ENCODE data around the gene GSTM5. TPM values are rescaled to one million over a fixed set of nuclear protein-coding genes. Genes with fewer than 3 reads are reported as not detected.

Gene GSTM5
- total and polyA plus RNA-seq, 2 of the 8 experiments (the other 6 are each of a cell fraction or from before 2014, with no cell fraction given): 0.24 to 0.89 TPM

DNA sequence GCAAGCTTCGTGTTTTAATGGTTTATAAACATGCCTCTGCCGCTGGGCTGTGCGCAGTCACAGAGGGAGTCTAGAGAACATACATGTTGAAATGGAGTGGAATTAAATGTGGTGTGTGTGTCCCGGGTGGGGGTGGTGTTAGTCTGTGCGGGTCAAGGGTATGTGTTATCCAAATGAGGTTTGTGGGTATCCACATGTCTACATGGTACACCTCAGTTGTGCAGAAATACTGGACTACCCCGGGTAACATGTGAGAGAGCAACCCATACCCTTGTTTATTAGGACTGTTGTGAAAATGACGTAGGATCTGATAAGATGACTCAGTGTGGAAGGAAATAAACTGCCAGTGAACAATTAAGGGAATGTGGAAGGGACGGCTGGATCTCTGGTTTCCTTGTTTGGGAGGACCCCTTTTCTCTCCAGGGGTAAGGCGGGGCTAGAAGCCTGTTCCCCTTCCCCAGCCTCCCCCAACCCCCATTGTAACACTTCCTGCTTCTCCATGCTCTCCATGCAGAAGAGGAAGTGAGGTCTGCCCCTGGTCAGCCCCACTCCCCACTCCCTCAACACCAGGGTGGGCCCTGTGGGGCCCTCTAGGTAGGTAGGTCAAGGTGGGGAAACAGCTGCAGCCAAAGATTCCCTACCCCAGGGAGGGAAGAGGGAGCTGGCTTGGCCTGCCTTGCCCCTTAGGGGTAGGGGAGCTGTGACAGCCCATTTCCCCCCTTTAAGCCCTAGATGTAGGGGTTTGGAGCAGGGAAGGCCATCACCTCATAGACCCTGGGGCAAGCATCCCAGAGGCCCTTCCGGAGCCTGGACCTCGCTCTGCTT, 51.0 kb downstream of the GSTM5 start:
- TF ChIP-seq FOSL1 (IDR thresholded peaks at IDR 0.05; ENCODE audit: insufficient read depth, low read depth, low read length): no peak
- no peak for TF ChIP-seq BCL11A (IDR thresholded peaks at IDR 0.05; ENCODE audit: low read depth in 2 of 2, low read length in 2 of 2)
- no peak for TF ChIP-seq SRF (IDR thresholded peaks at IDR 0.05; ENCODE audit: low read depth, low read length)
- no peak for TF ChIP-seq CTBP2 (IDR thresholded peaks at IDR 0.05; ENCODE audit: borderline replicate concordance, insufficient read depth, insufficient read length, low read length)
- no peak for TF ChIP-seq RBBP5 (IDR thresholded peaks at IDR 0.05; ENCODE audit: borderline replicate concordance, low read depth, low read length)
- no peak for TF ChIP-seq NANOG (IDR thresholded peaks at IDR 0.05; ENCODE audit: insufficient read depth, low read depth, low read length, poor library complexity, severe bottlenecking)
- TF ChIP-seq CBX8 (IDR thresholded peaks at IDR 0.05; ENCODE audit: borderline replicate concordance, low read depth, low read length): no peak
- no peak for TF ChIP-seq SP2 (IDR thresholded peaks at IDR 0.05; ENCODE audit: low read length)
- TF ChIP-seq EGR1 (IDR thresholded peaks at IDR 0.05; ENCODE audit: borderline replicate concordance, low read depth, low read length): no peak
- no peak for TF ChIP-seq MAX (IDR thresholded peaks at IDR 0.05)
- TF ChIP-seq BACH1 (IDR thresholded peaks at IDR 0.05; ENCODE audit: low read length): no peak
- Histone ChIP-seq H3K79me2 (ENCODE audit: control insufficient read depth in 1 of 2, insufficient read depth in 2 of 2, low read length in 2 of 2) (no peaks in the 10 kb centered on the region), H3K4me2 (ENCODE audit: insufficient read depth in 1 of 2, low read depth in 2 of 2, low read length in 2 of 2) (no peak overlapping the region), H2BK120ac (replicated peaks; ENCODE audit: low read depth, low read length) (no peak overlapping the region), H3K14ac (ENCODE audit: insufficient read length) (no peak overlapping the region), H2AK5ac (ENCODE audit: low read depth, low read length) (no peak overlapping the region), H3K56ac (replicated peaks; ENCODE audit: insufficient read length, low read depth, low read length) (no peak overlapping the region), H2BK20ac (ENCODE audit: low read length) (no peak overlapping the region), H4K91ac (replicated peaks; ENCODE audit: insufficient read length, low read length) (no peak overlapping the region), H2AFZ (ENCODE audit: low read length) (no peak overlapping the region), H4K20me1 (replicated peaks in 1 of 2; ENCODE audit: control insufficient read depth in 1 of 2, insufficient read depth in 2 of 2, low read length in 2 of 2) (no peaks in the 10 kb centered on the region), H3K36me3 (ENCODE audit: control insufficient read depth in 2 of 4, insufficient read depth in 4 of 4, low read length in 3 of 4) (no peaks in the 10 kb centered on the region), H4K5ac (ENCODE audit: insufficient read length, low read depth, low read length) (no peak overlapping the region), H3K79me1 (ENCODE audit: low read depth, low read length) (no peaks in the 10 kb centered on the region), H3K27me3 (replicated peaks in 1 of 4; ENCODE audit: control insufficient read depth in 3 of 4, extremely low read depth in 1 of 4, insufficient read depth in 3 of 4, low read length in 3 of 4) (no peaks in the 10 kb centered on the region), H3K27ac (ENCODE audit: low read depth, low read length) (no peak overlapping the region), H3K23ac (ENCODE audit: insufficient read length) (no peak overlapping the region), H3K18ac (ENCODE audit: extremely low read depth, low read length) (no peak overlapping the region), H3K4me3 (ENCODE audit: extremely low read depth in 1 of 4, insufficient read depth in 2 of 4, low read depth in 3 of 4, low read length in 4 of 4) (no peak overlapping the region), H3K9ac (replicated peaks in 1 of 4; ENCODE audit: extremely low read depth in 1 of 4, low read depth in 3 of 4, low read length in 3 of 4) (no peak overlapping the region), H2BK5ac (ENCODE audit: low read depth, low read length) (no peak overlapping the region), H3K4ac (replicated peaks; ENCODE audit: insufficient read length, low read depth, low read length) (no peak overlapping the region), H3K23me2 (ENCODE audit: low read depth, low read length) (no peaks in the 10 kb centered on the region), H3K9me3 (ENCODE audit: insufficient read depth in 2 of 2, low read depth in 1 of 2, low read length in 1 of 2) (no peaks in the 10 kb centered on the region), H3K4me1 (replicated peaks in 1 of 4; ENCODE audit: control insufficient read depth in 3 of 4, insufficient read depth in 4 of 4, low read length in 3 of 4) (no peaks in the 10 kb centered on the region; a peak in 1 of 7 replicates), H2BK15ac (ENCODE audit: low read length) (no peak overlapping the region), H2BK12ac (ENCODE audit: low read depth, low read length) (no peak overlapping the region), H4K8ac (ENCODE audit: extremely low read depth, insufficient read depth, low read length) (no peak overlapping the region)
- CTCF ChIA-PET (ENCODE audit: partially characterized antibody): interaction anchor here (0.8 to 5.1 kb wide), 6 partner anchors 12 to 132 kb away, joined by 3 to 43 read pairs (median 6); no protein-coding TSS in a partner anchor
- POLR2A ChIA-PET (ENCODE audit: partially characterized antibody): interaction anchor here (0.9 kb wide), 1 partner anchor 215 kb away, joined by 3 read pairs; the partner anchor contains the start of gene GNAI3
- WGBS, 2 experiments (ENCODE audit: extremely low coverage in 1 of 2, insufficient coverage in 1 of 2, insufficient read length in 1 of 2, insufficient replicate concordance in 2 of 2, low coverage in 1 of 2, low lambda C conversion rate in 2 of 2, missing lambda C conversion rate in 1 of 2): 95% methylated on average over 9 of the region's 11 CpGs; no CpG with 5 or more reads in 1 of the 2 experiments
- no peak for DNase-seq (ENCODE audit: low read depth in 1 of 2, low spot score in 2 of 2)
- no peak for FAIRE-seq

Measured in H1 (cell line).